ENCODE measurements around the gene CSMD2. TPM values are rescaled to one million over a fixed set of nuclear protein-coding genes. Genes with fewer than 3 reads are reported as not detected.

Gene CSMD2
- total RNA-seq, 1 experiment from 2014 or later: 0.22 TPM

DNA sequence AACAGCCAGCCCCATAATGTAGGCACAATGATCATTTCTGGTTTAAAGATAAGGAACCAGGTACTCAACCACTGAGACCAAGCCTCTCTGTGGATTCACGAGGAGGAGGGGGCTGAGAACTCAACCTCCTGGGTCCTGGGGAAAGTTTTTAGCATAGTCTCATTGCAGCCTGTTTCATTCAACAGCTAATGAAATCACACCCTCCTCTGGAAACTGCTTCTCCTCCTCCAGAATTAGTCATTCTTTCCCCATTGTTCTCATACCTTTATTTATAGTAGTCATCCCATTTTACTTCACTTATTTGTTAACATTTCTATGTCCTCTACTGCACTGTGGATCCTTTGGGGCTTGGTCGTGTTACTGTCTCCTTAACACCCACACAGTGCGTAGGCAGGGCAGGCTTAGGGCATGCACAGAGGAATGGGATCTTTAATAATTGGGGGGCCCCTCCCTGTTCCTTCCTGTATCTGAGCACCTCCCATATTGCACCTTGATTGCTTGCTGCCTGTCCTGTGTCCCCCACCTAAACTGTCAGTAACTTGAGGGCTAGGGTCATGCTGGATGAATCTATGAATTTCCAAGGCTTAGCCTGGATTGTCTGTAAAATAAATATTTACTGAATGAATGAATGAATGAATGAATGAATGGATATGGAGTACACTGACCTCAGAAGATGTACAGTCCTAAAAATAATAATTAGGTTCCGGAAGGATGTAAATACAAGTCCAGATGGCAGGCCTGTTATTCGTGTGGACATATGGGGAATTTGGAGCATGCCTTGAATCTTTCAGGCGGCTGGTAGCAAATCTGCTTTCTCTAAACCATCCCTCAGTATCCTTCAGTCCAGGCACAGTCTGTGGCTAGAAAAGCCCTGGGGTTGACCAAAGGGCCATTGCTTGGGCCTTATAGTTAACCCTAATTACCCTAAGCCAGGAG, 455.0 kb downstream of the CSMD2 start:
- Histone ChIP-seq H4K20me1 (ENCODE audit: insufficient read depth) (no peaks in the 10 kb centered on the region), H3K9me3 (ENCODE audit: control insufficient read depth in 1 of 2, insufficient read depth in 1 of 2, low read depth in 1 of 2, low read length in 2 of 2) (no peaks in the 10 kb centered on the region), H3K4me1 (ENCODE audit: control insufficient read depth in 1 of 2, insufficient read depth in 2 of 2, low read length in 2 of 2) (no peaks in the 10 kb centered on the region), H3K27ac (ENCODE audit: low read depth, low read length) (no peak overlapping the region), H3K79me2 (ENCODE audit: insufficient read depth, low read length) (no peaks in the 10 kb centered on the region), H3K9me2 (ENCODE audit: insufficient read depth) (no peaks in the 10 kb centered on the region), H2AFZ (ENCODE audit: low read depth, low read length, poor library complexity, severe bottlenecking) (no peak overlapping the region), H3K36me3 (ENCODE audit: control insufficient read depth in 1 of 2, insufficient read depth in 2 of 2, low read length in 2 of 2) (no peaks in the 10 kb centered on the region), H3K4me3 (replicated peaks in 1 of 2; ENCODE audit: low read depth in 1 of 2, low read length in 2 of 2) (no peak overlapping the region), H3K4me2 (ENCODE audit: low read length) (no peak overlapping the region), H3K9ac (ENCODE audit: low read length) (no peak overlapping the region), H3K27me3 (ENCODE audit: insufficient read depth, low read length) (peaks cover 44% of the 10 kb centered on the region)
- no TSS peak for BruUV-seq (replicated peaks)
- CTCF ChIA-PET: no interaction called here
- intact Hi-C loops (cut with micrococcal nuclease): no loop called here
- TF ChIP-seq, protein P1, sequence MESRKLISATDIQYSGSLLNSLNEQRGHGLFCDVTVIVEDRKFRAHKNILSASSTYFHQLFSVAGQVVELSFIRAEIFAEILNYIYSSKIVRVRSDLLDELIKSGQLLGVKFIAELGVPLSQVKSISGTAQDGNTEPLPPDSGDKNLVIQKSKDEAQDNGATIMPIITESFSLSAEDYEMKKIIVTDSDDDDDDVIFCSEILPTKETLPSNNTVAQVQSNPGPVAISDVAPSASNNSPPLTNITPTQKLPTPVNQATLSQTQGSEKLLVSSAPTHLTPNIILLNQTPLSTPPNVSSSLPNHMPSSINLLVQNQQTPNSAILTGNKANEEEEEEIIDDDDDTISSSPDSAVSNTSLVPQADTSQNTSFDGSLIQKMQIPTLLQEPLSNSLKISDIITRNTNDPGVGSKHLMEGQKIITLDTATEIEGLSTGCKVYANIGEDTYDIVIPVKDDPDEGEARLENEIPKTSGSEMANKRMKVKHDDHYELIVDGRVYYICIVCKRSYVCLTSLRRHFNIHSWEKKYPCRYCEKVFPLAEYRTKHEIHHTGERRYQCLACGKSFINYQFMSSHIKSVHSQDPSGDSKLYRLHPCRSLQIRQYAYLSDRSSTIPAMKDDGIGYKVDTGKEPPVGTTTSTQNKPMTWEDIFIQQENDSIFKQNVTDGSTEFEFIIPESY (IDR thresholded peaks at IDR 0.05; ENCODE audit: extremely low read depth, insufficient replicate concordance, low read length): no peak
- TF ChIP-seq EZH2 (IDR thresholded peaks at IDR 0.05) (no peak), ZFX (IDR thresholded peaks at IDR 0.05) (no peak), POLR2A (IDR thresholded peaks at IDR 0.05; ENCODE audit: borderline replicate concordance, extremely low read depth, insufficient read depth, insufficient read length) (no peak), CBX3 (IDR thresholded peaks at IDR 0.05; ENCODE audit: low read depth) (no peak), SRF (IDR thresholded peaks at IDR 0.05; ENCODE audit: low read depth) (no peak), CEBPB (IDR thresholded peaks at IDR 0.05; ENCODE audit: low read depth) (no peak), JUND (IDR thresholded peaks at IDR 0.05) (no peak), POLR2AphosphoS5 (IDR thresholded peaks at IDR 0.05; ENCODE audit: low read depth, low read length) (no peak)
- TF ChIP-seq, protein P2, sequence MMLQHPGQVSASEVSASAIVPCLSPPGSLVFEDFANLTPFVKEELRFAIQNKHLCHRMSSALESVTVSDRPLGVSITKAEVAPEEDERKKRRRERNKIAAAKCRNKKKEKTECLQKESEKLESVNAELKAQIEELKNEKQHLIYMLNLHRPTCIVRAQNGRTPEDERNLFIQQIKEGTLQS (IDR thresholded peaks at IDR 0.05): no peak
- DNase-seq (ENCODE audit: low read depth, low spot score) (no peak), ATAC-seq (no peak)
- POLR2A ChIA-PET: no interaction called here
- RAD21 ChIA-PET (ENCODE audit: low non-redundant PET in 1 of 2, low total read pairs in 2 of 2, uncharacterized antibody in 2 of 2, unreplicated experiment in 2 of 2): no interaction called here
